ENCODE data around the gene CGNL1. TPM values are rescaled to one million over a fixed set of nuclear protein-coding genes. Genes with fewer than 3 reads are reported as not detected.
A peak's percentile ranks its signal among the peaks of the same experiment; 100 is the strongest.

CGNL1 gene
- total RNA-seq, 1 donor from 2014 or later, result 31.9 TPM

DNA sequence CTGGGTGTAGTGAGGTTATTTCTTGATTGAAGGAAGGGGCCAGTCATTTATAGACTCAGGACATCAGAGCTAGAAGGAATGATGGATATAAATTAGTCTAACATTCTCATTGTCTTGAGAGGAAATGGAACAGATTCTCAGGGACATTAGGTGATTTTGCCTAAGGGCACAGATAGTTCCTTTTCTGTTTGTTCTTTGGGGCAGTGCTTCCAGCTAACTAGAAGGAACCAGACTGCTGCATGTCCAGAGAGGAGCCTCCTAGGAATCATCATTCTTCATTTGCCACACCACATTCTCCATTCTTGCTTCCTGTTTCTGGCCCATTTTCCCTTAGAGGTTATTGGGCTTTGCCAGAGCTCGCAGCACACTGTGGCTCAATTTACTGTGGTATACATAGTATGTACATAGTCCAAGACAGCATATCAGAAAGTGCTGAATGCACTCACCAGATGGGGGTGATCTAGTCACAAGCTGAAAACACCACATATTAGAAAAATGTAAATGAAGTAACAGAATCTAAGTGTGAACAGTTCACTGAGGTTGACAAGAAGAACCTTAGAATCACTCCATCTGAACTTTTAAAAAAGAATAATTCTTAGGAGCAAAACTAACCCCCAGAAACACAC, 152.7 kb downstream of the CGNL1 start:
- H3K9me3 ChIP-seq (replicated peaks), result no peaks in the 10 kb centered on the region
- TF ChIP-seq, protein P1, sequence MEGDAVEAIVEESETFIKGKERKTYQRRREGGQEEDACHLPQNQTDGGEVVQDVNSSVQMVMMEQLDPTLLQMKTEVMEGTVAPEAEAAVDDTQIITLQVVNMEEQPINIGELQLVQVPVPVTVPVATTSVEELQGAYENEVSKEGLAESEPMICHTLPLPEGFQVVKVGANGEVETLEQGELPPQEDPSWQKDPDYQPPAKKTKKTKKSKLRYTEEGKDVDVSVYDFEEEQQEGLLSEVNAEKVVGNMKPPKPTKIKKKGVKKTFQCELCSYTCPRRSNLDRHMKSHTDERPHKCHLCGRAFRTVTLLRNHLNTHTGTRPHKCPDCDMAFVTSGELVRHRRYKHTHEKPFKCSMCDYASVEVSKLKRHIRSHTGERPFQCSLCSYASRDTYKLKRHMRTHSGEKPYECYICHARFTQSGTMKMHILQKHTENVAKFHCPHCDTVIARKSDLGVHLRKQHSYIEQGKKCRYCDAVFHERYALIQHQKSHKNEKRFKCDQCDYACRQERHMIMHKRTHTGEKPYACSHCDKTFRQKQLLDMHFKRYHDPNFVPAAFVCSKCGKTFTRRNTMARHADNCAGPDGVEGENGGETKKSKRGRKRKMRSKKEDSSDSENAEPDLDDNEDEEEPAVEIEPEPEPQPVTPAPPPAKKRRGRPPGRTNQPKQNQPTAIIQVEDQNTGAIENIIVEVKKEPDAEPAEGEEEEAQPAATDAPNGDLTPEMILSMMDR (IDR thresholded peaks at IDR 0.05; ENCODE audit: borderline replicate concordance), result no peak
- DNase-seq, result no peak
- H3K27ac ChIP-seq (replicated peaks), result no peak overlapping the region
- H3K27me3 ChIP-seq (ENCODE audit: low read depth), result no peaks in the 10 kb centered on the region
- no peak overlapping the region for H3K4me3 ChIP-seq
- H3K36me3 ChIP-seq, result no peaks in the 10 kb centered on the region
- H3K4me1 ChIP-seq, result peaks cover 21% of the 10 kb centered on the region
- intact Hi-C loops (cut with micrococcal nuclease), result no loop called here

DNA sequence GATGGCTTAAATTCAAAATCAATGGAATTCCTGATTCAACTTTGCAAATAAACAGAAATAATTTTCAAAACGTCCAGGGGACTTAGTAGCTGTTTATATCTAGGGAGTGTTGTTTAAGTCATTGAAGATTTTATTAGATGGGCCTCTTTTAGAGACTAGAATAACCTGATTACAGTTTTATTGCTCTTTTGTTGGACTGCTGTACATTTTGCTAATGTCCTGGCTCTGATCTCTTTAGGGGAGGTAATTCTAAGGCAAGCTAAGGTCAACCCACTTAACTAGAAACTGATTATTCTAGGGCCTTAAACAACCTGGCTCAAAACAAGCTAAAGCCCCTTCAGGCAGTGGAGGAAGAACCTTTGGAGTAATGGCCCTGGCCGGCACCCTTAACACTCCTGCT, 153.4 kb downstream of the CGNL1 start:
- Histone ChIP-seq H3K9me3 (replicated peaks) (no peaks in the 10 kb centered on the region), H3K27ac (replicated peaks) (no peak overlapping the region), H3K36me3 (no peaks in the 10 kb centered on the region), H3K4me1 (peaks cover 27% of the 10 kb centered on the region), H3K27me3 (ENCODE audit: low read depth) (no peaks in the 10 kb centered on the region), H3K4me3 (no peak overlapping the region)
- TF ChIP-seq, protein P1 (IDR thresholded peaks at IDR 0.05; ENCODE audit: borderline replicate concordance), result no peak
- no peak for DNase-seq
- intact Hi-C loops (cut with micrococcal nuclease), result no loop called here

- no peak overlapping the region for H3K4me3 ChIP-seq
- H3K9me3 ChIP-seq (replicated peaks), result no peaks in the 10 kb centered on the region
- H3K27me3 ChIP-seq (ENCODE audit: low read depth), result no peaks in the 10 kb centered on the region
- peak overlapping the region; percentile 62 for H3K27ac ChIP-seq (replicated peaks)
- no peaks in the 10 kb centered on the region for H3K36me3 ChIP-seq
- peaks cover 30% of the 10 kb centered on the region for H3K4me1 ChIP-seq
- no peak for DNase-seq
- intact Hi-C loops (cut with micrococcal nuclease), result no loop called here
- TF ChIP-seq, protein P1 (IDR thresholded peaks at IDR 0.05; ENCODE audit: borderline replicate concordance), result no peak
These were observed 156.6 kb downstream of the CGNL1 start for GRCh38 chr15:57532731-57533447.

DNA sequence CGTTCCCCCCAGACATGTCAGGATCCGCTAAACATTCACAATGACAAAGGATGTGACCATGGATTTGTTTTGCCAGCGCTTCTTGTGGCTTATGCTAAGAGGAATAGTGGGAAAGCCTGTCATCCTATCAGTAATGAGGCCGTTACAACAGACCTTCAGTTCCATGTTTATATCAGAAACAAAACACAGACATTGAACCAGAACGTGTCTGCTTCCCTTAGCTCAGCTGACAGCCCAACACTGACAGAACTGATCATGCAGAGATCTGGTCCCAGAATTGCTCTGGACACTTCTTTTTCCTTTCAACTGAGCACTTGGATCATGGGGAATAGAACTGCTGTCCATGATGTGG, 157.1 kb downstream of the CGNL1 start:
- Histone ChIP-seq H3K4me3 (no peak overlapping the region), H3K27me3 (ENCODE audit: low read depth) (no peaks in the 10 kb centered on the region), H3K9me3 (replicated peaks) (no peaks in the 10 kb centered on the region), H3K36me3 (no peaks in the 10 kb centered on the region), H3K4me1 (peaks cover 30% of the 10 kb centered on the region), H3K27ac (replicated peaks) (peak overlapping the region; percentile 62)
- TF ChIP-seq, protein P1 (IDR thresholded peaks at IDR 0.05; ENCODE audit: borderline replicate concordance), result no peak
- no peak for DNase-seq
- intact Hi-C loops (cut with micrococcal nuclease), result no loop called here

DNA sequence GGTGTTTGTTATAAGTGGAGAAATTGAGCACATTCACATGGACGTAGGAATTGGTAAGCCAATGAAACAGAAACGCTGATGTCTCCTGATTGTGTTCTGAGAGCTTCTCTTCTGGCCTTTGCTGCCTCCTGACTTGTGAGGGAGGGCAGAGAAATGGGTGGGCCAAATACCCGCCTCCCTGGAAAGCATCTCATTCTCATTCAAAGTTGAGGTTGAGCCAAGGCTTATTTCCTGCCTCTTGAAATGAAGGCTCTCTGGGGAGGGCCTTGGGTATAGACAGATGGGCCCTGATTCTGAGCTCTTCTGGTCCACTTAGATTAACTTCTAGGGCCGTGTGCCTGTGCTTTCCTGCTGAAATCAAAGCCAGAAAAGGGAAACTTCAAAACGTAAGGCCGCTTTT, 158.0 kb downstream of the CGNL1 start:
- Histone ChIP-seq H3K27ac (replicated peaks) (peak overlapping the region; percentile 62), H3K36me3 (no peaks in the 10 kb centered on the region), H3K9me3 (replicated peaks) (no peaks in the 10 kb centered on the region), H3K27me3 (ENCODE audit: low read depth) (no peaks in the 10 kb centered on the region), H3K4me1 (peaks cover 30% of the 10 kb centered on the region), H3K4me3 (no peak overlapping the region)
- DNase-seq, result no peak
- intact Hi-C loops (cut with micrococcal nuclease), result no loop called here
- TF ChIP-seq, protein P1 (IDR thresholded peaks at IDR 0.05; ENCODE audit: borderline replicate concordance), result no peak
